ENCODE data around the gene TMEM81.

The TMEM81 gene

DNA sequence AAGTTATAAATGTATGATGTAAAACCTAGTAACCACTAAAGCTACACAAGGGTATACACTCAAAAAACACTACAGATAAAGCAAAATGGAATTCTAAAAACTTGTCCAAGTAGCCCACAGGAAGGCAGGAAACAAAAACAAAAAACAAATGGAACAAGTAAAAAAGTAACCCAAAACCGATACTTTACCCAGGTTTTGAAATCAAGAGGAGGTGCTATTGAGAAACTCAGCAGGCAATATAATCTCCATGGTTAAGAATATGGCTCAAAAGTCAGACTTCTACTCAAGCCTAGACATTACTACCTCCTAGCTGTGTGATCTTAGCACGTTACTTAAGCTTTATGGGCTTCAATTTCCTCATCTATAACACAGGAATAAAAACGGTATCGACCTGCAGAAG is 24.2 kb upstream of the TMEM81 start:
- TF ChIP-seq, protein P1, sequence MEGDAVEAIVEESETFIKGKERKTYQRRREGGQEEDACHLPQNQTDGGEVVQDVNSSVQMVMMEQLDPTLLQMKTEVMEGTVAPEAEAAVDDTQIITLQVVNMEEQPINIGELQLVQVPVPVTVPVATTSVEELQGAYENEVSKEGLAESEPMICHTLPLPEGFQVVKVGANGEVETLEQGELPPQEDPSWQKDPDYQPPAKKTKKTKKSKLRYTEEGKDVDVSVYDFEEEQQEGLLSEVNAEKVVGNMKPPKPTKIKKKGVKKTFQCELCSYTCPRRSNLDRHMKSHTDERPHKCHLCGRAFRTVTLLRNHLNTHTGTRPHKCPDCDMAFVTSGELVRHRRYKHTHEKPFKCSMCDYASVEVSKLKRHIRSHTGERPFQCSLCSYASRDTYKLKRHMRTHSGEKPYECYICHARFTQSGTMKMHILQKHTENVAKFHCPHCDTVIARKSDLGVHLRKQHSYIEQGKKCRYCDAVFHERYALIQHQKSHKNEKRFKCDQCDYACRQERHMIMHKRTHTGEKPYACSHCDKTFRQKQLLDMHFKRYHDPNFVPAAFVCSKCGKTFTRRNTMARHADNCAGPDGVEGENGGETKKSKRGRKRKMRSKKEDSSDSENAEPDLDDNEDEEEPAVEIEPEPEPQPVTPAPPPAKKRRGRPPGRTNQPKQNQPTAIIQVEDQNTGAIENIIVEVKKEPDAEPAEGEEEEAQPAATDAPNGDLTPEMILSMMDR (IDR thresholded peaks at IDR 0.05; ENCODE audit: low read depth, low read length, missing control alignments), result no peak
- H3K4me3 ChIP-seq (ENCODE audit: low read depth, low read length), result no peak overlapping the region
- in situ Hi-C loops (cut with HindIII; ENCODE audit: low sequenced_read_pairs), result no loop called here
- no peak for DNase-seq (ENCODE audit: low read depth)

DNA sequence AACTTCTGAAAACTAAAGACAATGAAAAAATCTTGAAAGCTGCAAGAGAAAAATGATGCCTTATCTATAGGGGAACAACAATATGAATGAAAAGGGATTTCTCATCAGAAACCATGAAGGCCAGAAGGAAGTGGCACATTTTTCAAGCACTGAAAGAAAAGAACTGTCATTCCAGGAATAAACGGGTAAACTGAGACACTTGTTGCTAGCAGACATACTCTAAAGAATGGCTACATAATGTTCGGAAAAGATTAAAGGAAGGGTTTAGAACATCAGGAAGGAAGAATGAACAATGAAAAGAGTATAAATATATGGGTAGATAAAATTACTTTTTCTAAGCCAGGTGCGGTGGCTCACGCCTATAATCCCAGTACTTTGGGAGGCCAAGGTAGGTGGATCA is 23.1 kb upstream of the TMEM81 start:
- TF ChIP-seq, protein P1 (IDR thresholded peaks at IDR 0.05; ENCODE audit: low read depth, low read length, missing control alignments), result no peak
- H3K4me3 ChIP-seq (ENCODE audit: low read depth, low read length), result no peak overlapping the region
- in situ Hi-C loops (cut with HindIII; ENCODE audit: low sequenced_read_pairs), result no loop called here
- no peak for DNase-seq (ENCODE audit: low read depth)

DNA sequence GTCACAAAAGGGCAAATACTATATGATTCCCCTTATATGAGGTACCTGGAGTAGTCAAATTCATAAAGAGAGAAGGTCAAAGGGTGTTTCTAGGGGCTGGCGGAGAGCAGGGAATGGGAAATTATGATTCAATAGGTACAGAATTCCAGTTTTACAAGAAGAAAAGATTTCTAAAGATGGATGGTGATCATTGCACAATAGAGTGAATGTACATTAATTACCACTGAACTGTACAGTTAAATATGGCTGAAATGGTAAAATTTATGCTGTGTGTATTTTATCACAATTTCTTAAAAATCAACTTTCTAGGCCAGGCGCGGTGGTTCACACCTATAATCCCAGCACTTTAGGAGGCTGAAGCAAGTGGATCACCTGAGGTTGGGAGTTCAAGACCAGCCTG is 18.1 kb upstream of the TMEM81 start:
- H3K4me3 ChIP-seq (ENCODE audit: low read depth, low read length), result no peak overlapping the region
- in situ Hi-C loops (cut with HindIII; ENCODE audit: low sequenced_read_pairs), result no loop called here
- TF ChIP-seq, protein P1 (IDR thresholded peaks at IDR 0.05; ENCODE audit: low read depth, low read length, missing control alignments), result no peak
- DNase-seq (ENCODE audit: low read depth), result no peak

DNA sequence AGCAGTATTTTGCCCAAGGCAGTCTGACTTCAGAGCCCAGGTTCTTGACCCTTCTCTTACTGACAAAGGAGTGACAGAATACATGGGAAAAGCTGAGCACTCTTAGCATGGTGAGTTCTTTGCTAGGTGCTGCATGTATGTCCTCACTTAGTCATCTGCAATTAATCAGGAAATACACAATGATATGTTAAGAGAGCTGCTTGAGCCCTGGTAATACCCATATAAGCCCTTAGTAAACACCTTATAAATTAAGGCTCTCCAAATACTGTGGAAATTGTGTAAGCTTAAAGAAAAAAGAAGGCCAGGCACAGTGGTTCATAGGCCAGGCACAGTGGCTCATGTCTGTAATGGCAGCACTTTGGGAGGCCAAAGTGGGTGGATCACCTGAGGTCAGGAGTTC is 14.0 kb upstream of the TMEM81 start:
- no peak overlapping the region for H3K4me3 ChIP-seq (ENCODE audit: low read depth, low read length)
- in situ Hi-C loops (cut with HindIII; ENCODE audit: low sequenced_read_pairs), result no loop called here
- no peak for DNase-seq (ENCODE audit: low read depth)
- TF ChIP-seq, protein P1 (IDR thresholded peaks at IDR 0.05; ENCODE audit: low read depth, low read length, missing control alignments), result no peak

DNA sequence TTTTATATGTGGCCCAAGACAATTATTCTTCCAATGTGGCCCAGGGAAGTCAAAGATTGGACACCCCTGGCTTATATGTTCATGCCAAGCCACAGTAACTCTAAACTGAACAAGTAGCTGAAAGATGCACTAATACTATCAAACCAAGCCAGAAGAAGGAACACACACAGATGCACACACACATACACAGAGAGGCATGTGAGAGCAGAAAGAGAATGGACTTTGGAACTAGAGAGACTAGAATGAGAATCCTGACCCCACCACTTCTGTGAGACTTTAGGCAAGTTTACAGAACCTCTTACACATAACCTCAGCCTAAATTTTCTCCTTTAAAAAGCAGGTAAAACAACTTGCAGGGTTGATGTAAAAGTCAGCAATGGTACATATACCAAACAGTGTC is 11.2 kb upstream of the TMEM81 start:
- no peak for DNase-seq (ENCODE audit: low read depth)
- TF ChIP-seq, protein P1 (IDR thresholded peaks at IDR 0.05; ENCODE audit: low read depth, low read length, missing control alignments), result no peak
- no peak overlapping the region for H3K4me3 ChIP-seq (ENCODE audit: low read depth, low read length)
- in situ Hi-C loops (cut with HindIII; ENCODE audit: low sequenced_read_pairs), result no loop called here

DNA sequence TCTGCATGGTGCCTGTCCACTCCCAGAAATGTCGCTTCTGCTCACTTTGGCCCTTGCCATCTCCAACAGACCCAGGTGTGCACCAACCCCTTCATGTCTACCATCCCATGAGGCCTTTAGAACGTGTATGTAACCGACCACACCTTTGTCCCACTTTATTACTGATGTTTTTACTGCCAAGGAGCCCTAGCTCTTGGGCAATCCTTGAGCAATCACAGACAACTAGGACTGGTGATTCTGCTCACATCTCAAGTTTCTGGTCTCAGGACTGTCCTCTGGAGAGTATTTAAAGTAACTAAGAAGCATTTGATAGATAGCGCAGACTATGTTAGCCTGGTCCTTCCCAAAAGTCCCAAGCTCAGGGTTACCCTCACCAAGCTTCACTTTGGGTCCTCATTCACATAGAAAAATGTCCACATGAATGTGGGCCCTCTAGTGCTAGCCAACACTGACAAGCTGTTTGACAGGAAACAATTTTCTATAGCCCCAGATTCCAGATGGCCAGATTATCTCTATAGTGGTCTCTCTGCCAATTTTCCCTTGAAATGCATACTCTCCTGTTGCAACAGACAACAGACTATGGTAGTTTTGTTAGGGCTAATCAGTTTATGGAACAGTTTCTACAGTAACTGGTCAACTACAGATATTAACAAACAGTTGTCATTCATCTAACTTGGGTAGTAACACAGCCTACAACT is 6.9 kb upstream of the TMEM81 start:
- H3K4me3 ChIP-seq (ENCODE audit: low read depth, low read length), result no peak overlapping the region
- TF ChIP-seq, protein P1 (IDR thresholded peaks at IDR 0.05; ENCODE audit: low read depth, low read length, missing control alignments), result no peak
- DNase-seq (ENCODE audit: low read depth), result no peak
- in situ Hi-C loops (cut with HindIII; ENCODE audit: low sequenced_read_pairs), result no loop called here

Measured in astrocyte of the cerebellum (primary cell).